GM21619 (cell line): ENCODE data around the gene OAF.

ENCODE experiments used
- ATAC-seq: cut with Tn5 transposase; IDR thresholded peaks from one replicate; pipeline ENCODE4 v1.9.1; 2021; ENCODE audit not compliant: unreplicated experiment

OAF gene

DNA sequence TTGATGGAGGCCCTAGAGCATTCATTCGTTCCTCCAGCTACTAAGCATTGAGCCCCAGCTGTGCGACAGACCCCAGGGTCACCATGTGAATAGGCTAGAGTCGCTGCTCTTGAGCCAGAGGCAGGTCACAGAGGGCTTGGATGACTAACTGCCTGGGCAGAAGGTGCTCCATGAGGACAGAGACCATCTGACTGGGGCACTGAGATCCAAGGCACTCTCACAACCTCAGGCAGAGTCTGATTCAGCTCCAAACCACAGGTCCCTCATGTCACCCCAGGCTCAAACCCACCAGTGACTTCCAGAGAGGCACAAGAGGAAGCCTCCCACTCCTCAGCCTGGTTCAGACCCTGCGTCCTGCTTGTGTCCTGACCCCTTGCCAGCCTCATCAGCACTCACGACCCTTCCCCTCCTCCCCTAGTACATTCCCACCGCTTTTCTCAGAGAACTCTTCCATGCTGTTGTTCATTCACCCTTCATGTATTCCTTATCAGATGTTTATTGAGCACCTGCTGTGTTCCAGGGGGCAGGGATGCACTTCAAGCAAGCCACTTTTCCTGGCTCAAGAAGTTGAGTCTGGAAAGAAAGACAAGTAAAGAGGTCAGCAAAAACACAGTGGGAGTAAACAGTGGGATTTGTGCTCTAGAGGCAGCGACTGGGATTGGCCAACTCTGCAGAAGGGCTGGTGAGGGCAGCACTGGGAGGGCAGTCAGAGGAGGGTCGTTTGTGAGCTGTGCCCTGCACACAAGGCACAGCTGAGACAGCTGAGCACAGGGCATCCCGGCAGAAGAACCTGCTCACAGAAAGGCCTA is 9.3 kb downstream of the OAF start:
- no peak for ATAC-seq

DNA sequence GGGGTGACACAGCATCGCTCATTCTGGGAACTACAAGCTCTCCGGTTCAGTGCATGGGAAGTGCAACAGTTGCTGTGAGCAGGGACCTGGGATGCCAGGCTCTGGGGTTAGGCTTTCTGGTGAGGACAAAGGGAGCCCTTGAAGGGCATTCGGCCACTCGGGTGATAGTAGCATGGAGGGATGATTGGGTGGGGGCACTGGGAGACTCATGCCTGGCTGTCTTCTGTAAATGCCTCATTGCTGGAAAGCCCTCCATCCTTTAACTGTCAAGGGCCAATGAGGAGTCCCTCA is 9.9 kb downstream of the OAF start:
- no peak for ATAC-seq

DNA sequence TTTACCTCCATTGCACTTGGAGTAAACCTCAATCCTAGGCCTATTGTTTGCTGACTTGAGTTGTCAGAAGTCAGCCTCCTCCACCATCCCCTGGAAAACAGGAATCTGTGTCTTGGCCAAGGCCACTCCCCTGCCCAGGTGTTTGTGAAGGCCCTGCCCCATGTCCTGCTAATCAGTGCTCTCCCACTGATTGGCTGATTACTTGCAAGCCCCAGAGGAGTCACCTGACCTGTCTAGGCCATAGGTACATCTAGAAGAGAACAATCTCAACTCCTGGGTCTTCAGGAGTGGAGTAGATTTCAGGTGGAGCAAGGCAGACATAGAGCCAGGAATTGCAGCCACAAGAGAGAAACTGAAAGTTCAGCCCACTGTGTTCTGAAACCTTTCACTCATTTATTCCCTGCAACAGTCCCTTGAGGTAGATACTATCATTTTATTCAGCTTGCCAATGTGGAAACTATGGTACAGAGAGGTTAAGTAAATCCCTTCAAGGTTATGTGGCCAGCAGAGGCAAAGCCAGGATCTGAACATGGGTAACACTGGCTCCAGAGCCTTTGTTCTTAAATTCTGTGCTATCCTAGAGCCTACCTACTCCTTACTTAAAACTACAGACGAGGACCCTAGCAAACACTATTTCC is 10.4 kb downstream of the OAF start:
- no peak for ATAC-seq

DNA sequence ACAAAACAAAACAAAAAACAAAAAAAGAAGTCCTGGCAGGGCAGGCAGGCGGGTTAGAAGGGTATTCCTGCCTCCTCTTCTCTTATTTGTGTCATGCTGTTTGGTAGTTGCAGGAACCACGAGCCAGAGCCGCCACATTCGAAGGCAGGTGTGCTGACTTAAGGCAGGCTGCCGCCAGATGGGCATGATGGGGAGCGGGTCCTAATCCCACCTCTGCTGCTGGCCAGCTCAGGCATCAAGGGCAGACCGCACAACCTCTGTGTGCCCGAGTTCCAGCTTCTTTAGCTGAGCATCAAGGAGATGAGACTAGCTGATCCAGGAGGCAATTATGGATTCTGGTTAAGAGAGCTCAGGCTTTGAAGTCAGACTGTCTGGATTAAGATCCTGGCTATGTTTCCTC is 12.1 kb downstream of the OAF start:
- no peak for ATAC-seq

DNA sequence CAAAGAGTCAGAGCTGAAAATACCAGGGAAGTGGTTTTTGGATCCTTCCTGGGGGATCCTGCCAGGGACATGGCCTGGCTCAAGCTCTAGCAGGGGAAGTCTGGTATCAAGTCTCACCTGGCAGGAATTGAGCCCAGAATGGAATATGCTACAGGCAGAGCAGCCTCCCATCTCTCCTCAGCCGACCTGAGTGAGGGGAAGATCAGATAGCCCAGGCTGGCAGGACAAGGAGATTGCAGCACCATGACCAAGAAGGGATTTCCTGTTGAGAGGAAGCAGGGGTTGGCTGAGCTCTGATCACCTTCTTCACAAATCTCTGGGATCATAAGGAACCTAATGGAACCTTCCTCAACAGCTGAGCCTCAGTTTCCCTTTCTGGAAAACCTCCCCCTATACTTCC is 13.0 kb downstream of the OAF start:
- no peak for ATAC-seq

DNA sequence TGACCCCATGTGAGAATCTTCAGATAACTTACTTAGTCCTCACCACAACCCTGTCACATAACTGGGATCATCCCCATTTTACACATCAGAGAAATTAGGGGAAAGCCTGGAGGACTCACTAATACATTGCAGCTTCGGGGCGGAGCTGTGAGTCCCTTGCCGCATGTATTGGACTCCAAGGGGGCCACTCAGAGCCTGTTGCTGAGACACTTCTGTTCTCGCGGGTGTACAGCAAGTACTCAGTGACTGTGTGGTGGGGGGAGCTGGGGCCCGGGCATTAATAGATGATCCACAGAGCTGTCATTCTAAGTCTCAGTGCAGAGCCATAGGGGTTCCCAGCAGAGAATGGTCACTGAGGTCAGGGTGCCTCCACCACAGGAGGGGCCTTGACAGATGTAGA is 13.5 kb downstream of the OAF start:
- no peak for ATAC-seq

DNA sequence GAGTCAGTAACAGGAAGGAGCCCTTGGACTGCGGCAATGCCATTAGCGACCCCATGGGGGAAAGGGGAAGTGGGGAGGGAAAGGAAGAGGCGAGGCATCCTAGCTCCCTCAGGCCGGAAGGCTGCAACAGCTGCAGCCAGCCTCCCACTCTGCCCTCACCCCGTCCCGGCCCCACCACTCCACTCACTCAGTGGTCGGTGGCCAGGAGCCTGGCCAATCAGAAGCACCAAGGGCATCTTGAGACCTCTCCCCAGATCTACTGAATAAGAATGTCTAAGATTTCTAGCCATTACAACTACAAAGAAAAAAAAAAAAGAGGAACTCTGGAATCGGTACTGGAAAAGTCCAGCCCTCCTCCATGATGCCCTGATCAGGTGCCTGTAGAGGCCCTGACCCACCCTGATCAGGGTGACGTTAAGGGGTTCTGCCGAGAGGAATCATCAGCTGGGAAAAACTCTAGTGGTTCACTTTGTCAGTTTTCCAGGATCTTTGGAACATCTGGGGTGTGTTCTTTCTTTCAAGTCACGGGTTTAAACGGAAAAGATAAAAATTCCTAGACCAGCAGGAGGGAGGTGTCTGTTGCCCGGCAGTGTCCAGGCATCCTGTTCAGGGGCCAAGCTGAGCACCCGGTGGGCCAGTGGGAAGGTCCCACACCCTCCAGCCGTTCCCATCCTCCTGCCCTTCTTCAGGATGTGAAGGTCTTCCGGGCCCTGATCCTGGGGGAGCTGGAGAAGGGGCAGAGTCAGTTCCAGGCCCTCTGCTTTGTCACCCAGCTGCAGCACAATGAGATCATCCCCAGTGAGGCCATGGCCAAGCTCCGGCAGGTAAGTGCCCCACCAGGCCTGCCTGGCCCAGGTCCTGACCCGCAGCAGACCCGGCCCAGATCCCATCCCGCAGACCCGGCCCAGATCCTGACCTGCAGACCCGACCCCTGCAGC is 14.4 kb downstream of the OAF start:
- no peak for ATAC-seq

DNA sequence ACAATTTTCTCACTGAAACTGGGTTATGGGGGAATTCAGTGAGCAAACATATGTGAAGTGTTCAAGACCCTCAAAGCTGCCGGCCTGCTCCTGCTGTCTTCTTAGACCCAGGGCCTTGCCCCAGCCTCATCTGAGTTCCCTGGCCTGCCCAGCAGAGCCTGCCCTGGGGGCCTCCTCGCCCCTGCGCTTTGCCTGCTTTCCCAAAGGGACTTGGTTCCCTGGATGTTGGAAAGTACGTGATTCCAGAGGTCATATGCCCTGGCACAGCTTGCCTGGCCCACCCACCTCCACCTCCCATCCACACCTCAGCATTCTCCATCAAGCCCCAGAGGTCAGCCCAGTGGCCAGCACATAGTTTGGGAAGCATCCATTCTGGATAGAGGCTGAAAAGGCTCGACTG is 15.4 kb downstream of the OAF start:
- no peak for ATAC-seq

DNA sequence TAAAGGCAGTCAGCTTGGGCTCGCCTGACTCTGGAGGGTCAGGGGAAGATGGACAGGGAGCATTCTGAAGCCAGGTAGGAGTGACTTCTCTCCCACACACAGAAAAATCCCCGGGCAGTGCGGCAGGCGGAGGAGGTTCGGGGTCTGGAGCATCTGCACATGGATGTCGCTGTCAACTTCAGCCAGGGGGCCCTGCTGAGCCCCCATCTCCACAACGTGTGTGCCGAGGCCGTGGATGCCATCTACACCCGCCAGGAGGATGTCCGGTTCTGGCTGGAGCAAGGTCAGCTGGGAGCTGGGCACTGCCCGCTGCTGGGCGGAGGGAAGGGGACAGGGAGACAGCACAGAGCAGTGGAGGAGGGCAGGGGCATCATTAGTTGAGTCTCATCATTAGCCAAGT is 15.9 kb downstream of the OAF start:
- ATAC-seq = no peak

DNA sequence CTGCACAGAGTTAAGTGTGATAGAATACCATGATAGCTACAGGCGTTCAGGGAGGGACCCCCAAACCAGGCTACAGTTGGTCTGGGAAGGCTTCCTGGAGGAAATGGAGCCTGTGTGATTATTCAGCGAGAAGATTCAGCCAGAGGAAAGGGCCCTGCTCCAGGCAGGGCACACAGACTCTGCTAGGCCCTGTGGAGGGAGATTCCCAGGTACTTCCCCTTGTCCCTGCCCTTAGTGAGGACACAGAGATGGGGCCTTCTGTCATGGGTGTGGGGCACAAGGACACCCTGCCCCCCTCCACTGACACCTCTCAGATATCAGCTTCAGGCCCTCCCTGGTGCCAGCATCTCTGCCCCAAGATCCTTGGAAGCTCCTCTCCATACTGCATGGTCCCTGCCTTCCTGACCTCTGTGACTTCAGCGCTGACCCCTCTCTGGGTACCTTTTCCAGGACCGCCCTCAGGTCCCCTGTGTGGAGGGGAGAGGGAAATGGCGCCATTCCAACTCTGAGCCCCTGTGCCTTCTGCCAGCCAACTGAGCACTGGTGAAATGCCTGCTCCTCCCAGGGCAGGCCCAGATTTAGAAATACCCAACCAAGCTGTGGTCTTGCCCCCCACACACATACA is 16.5 kb downstream of the OAF start:
- ATAC-seq = no peak

DNA sequence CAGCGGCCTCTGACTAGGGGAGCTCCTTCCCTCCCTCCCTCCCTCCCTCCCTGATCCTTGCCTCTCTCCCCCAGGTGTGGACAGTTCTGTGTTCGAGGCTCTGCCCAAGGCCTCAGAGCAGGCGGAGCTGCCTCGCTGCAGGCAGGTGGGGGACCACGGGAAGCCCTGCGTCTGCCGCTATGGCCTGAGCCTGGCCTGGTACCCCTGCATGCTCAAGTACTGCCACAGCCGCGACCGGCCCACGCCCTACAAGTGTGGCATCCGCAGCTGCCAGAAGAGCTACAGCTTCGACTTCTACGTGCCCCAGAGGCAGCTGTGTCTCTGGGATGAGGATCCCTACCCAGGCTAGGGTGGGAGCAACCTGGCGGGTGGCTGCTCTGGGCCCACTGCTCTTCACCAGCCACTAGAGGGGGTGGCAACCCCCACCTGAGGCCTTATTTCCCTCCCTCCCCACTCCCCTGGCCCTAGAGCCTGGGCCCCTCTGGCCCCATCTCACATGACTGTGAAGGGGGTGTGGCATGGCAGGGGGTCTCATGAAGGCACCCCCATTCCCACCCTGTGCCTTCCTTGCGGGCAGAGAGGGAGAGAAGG is 18.1 kb downstream of the OAF start:
- ATAC-seq = no peak

DNA sequence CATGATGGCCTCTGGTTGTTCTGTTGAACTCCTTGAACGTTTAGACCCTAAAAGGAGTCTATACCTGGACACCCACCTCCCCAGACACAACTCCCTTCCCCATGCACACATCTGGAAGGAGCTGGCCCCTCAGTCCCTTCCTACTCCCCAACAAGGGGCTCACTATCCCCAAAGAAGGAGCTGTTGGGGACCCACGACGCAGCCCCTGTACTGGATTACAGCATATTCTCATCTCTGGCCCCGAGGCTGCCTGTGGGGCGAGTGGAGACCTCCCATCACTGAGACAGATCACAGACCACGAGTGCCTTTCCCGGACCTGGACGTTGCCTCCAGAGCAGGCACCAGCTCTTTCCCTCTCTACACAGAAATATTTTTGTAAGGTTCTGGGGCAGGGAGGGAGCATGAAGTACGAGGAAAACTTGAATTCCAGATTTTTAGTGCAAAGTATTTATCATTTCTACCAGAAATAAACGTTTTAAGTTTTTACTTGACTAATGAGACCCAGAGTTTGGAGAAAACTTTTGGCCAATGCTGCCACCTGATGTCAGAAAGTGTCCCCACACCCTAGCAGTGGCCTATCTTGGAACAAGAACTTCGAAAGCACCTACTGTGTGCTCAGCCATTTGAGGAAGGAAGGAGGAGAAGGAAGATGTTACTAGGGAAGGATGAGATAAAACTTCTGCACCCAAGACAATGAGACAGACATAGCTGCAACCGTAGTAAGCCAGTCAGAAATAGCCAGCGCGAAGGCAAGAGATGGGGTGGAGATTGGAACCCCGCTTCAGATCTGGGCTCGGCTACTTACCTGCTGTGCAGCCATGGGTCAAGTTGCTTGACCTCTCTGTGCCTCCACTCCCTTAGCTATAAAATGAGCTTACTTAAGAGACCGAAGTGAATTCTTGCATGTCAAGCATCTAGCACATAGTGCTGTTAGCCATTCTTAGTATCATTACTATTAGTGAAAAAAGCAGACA is 18.9 kb downstream of the OAF start:
- no peak for ATAC-seq

DNA sequence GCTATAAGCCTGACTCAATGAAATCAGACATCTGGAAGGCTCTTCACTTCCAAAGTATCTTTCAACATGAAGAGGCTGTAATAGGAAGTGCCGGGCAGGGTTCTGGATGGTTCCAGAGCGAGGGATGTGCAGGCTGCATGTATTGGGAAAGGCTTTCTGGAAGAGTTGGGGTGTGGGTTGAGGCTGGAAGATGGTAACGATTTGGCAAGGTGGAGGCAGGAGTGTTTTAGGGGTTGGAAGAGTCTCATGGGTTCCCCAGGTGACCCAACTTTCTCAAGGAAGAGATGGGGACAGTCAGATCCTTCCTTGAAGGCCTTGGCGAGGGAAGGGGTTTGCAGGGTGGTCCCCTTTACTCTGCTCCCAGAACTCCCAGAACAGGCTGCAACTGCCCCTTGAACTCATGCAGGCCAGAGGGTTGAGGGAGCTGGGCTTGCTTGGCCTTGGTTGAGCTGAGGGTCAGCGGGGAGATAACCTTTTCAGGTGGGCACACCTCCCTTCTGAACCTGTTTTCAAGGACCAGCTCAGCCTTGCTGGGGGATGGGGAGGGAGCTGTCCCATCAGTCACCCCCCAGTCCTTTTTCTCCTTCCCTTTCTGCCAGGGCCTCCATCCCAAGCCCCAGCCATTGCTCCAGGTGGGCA is 19.7 kb downstream of the OAF start:
- ATAC-seq = no peak

DNA sequence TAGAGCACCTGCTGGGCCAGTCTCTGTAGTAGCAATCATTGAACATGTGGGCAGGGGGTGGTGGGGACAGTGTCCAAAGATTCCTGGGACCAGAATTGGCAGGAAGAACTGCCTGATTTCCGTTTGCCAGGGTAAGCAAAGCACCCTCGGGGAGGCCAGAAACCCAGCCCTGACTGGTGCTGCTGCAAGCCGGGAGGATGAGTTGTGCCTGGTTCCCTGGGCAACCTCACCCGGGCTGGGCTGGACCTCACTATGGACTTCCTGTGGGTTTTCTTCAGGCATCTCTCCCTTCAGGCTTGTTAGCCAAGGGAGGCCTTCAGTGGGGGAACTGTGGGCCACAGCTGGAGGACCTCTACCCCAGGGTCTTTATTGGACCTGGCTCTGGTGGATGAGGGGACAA is 21.1 kb downstream of the OAF start:
- ATAC-seq = no peak

DNA sequence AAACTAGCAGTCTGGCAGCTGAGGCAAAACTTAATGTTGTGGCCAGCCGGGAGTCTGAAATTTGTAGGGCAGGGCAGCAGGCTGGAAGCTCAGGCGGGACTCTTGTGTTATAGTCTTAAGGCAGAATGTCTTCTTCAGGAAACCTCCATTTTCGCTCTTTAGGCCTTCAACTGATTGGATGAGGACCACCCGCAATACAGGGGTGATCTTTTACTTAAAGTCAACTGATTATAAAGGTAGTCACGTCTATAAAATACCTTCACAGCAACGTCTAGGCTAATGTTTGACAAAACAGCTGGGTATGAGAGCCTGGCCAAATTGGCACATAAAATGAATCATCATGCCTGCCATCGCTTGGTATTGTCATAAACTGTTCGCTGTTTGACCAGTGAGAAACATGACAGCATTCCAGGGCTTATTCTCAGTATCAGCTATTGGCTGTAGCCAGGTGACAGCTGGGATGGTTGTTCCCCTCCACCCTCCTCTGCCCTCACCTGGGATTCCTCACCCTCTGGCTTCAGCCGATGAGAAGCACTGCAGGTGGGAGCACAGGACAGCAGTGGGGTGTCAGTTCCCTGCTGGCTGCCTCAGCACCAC is 22.5 kb downstream of the OAF start:
- ATAC-seq = no peak

DNA sequence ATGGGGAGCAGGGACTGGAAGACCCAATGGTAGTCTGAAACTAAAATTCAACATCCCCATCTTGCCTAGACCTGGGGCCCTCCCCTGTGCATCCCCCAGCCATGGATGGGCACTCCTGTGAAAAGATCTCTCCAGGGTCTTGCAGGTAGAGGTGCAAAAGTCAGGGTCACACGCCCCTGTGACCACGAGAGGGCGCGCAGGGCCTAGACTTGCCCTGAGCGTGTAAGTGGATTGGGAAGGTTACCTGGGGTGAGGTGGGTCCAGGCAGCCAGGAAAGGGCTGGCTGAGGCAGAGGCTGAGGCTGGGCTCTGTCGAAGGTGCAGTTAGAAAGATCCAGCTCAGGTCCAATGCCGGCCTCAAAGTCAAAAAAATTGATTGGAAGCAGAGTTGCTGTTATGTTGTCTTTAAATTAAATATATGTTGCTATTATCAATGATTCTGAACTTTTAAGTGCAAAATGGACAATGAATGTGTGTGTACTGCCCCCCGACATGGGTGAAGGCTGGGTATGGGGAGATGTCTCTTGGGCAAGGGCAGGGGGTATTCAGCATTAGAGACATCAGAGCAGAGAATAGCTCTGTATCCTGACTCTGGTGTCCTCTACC is 24.3 kb downstream of the OAF start:
- ATAC-seq = no peak

DNA sequence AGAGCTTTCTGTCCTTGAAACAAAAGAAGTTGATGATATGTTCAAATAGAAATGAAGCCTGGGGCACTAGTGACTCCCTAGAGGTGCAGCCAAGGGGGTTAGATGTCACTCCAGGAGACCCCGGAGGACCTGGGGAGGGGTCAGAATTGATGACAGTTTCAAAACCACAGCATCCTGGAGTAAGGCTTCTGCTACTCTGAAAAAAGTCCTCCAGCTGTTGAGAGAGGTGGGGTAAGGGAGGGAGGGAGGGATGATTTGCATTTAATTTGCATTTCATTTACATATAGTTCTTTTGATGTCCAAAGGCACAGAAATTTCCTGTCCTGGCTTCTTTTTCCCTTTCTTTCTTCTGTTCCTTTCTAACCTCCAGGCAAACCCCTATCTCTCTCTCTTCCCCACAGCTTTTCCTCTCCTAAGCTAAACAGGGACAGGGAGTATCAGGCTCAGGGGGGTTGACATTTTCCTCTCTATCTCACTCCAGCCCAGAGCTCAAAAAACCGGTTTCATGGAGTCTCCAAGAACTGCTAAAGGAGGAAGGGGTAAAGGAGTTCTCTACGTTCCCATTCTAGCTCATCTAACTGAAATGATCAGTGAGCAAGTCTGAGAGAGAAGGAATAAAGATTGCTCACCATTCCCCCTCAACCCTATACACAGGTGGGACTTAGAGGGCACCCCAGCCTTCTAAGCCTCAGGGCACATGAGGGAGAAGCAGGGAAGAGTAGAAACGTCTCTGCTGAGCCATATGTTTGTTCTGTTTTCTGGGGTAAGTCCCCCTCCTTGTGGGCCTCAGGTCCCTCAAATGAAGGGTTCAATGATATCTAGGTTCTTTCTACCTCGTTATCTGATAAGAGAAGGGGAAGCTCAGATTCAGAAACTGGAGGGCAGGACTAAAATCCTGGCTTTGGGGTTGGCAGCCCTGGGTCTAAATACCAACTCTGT is 25.6 kb downstream of the OAF start:
- no peak for ATAC-seq
